CD14-positive monocyte (primary cell): ENCODE measurements around the gene DKK1. TPM values are rescaled to one million over a fixed set of nuclear protein-coding genes. Genes with fewer than 3 reads are reported as not detected.

ENCODE experiments used
- DNase-seq, 3 donors: peaks; one replicate each; pipeline ENCODE4 v3.0.0-alpha.2; 2011 to 2022
- H2AFZ ChIP-seq: 2 replicates; pipeline ENCODE4 v1.6.0; 2012; ENCODE audit warnings: mild to moderate bottlenecking, low read depth, low read length, inconsistent platforms; ENCODE audit not compliant: insufficient read depth, poor library complexity, severe bottlenecking
- H3K27ac ChIP-seq, 2 donors: 1 replicate in 1 of 2; 2 replicates in 1 of 2; pipeline ENCODE4 v1.5.1; 2012 to 2013; ENCODE audit warnings: low read length in 2 of 2, control low read depth in 1 of 2, inconsistent platforms in 1 of 2, low read depth in 1 of 2, mild to moderate bottlenecking in 1 of 2
- H3K27me3 ChIP-seq, 2 donors: one replicate each; pipeline versions ENCODE4 v1.6.0 to v1.6.1; 2011 to 2013; ENCODE audit warnings: low read length in 2 of 2; ENCODE audit not compliant: control insufficient read depth in 2 of 2, insufficient read depth in 2 of 2
- H3K36me3 ChIP-seq, 2 donors: replicated peaks in 1 of 2; 1 replicate in 1 of 2; 2 replicates in 1 of 2; pipeline versions ENCODE4 v1.5.1 to v1.6.1; 2012 to 2013; ENCODE audit warnings: low read length in 2 of 2, control low read depth in 1 of 2, inconsistent platforms in 1 of 2, mild to moderate bottlenecking in 1 of 2; ENCODE audit not compliant: insufficient read depth in 2 of 2, control insufficient read depth in 1 of 2
- H3K4me1 ChIP-seq, 2 donors: 1 replicate in 1 of 2; 2 replicates in 1 of 2; pipeline versions ENCODE4 v1.5.1 to v1.6.1; 2012 to 2013; ENCODE audit warnings: low read length in 2 of 2, control low read depth in 1 of 2, inconsistent platforms in 1 of 2, mild to moderate bottlenecking in 1 of 2, moderate library complexity in 1 of 2; ENCODE audit not compliant: insufficient read depth in 2 of 2, control insufficient read depth in 1 of 2
- H3K4me2 ChIP-seq: replicated peaks from 2 replicates; pipeline ENCODE3; 2012; ENCODE audit warnings: low read length, moderate library complexity, mild to moderate bottlenecking; ENCODE audit not compliant: poor library complexity, severe bottlenecking; ENCODE audit errors: extremely low read depth
- H3K4me3 ChIP-seq, 3 experiments: fragments of 200-600 bp in 1 of 3; sonication (generic) in 1 of 3; replicated peaks in 1 of 3; 1 replicate in 2 of 3; 2 replicates in 1 of 3; pipeline ENCODE4 v1.5.1; 2011 to 2013; ENCODE audit warnings: low read length in 3 of 3, mild to moderate bottlenecking in 3 of 3, control low read depth in 2 of 3, low read depth in 2 of 3, inconsistent platforms in 1 of 3, moderate library complexity in 1 of 3
- H3K79me2 ChIP-seq: 2 replicates; pipeline ENCODE4 v1.6.0; 2012; ENCODE audit warnings: mild to moderate bottlenecking, control low read depth, inconsistent platforms, low read length, moderate library complexity; ENCODE audit not compliant: insufficient read depth
- H3K9ac ChIP-seq: 2 replicates; pipeline ENCODE4 v1.6.0; 2017; ENCODE audit warnings: low read length, mild to moderate bottlenecking; ENCODE audit not compliant: insufficient read depth, poor library complexity, severe bottlenecking
- H3K9me3 ChIP-seq, 2 donors: replicated peaks in 1 of 2; 1 replicate in 1 of 2; 2 replicates in 1 of 2; pipeline versions ENCODE4 v1.5.1 to v1.6.1; 2012 to 2013; ENCODE audit warnings: low read length in 2 of 2, control low read depth in 1 of 2; ENCODE audit not compliant: control insufficient read depth in 1 of 2, insufficient read depth in 1 of 2
- H4K20me1 ChIP-seq: 2 replicates; pipeline ENCODE4 v1.6.0; 2012; ENCODE audit warnings: mild to moderate bottlenecking, low read length, control low read depth, moderate library complexity; ENCODE audit not compliant: insufficient read depth
- H3K27ac Mint-ChIP-seq, 7 donors: one replicate each; pipeline ENCODE4 v1.8.0; 2020; ENCODE audit warnings: mild to moderate bottlenecking in 7 of 7, mixed read lengths in 7 of 7, moderate library complexity in 6 of 7, inconsistent platforms in 2 of 7
- H3K27me3 Mint-ChIP-seq, 3 donors: one replicate each; pipeline ENCODE4 v1.8.0; 2021 to 2022; ENCODE audit warnings: low read depth in 3 of 3, mild to moderate bottlenecking in 3 of 3, mixed read lengths in 3 of 3, moderate library complexity in 3 of 3, inconsistent platforms in 1 of 3
- H3K36me3 Mint-ChIP-seq, 2 donors: one replicate each; pipeline ENCODE4 v1.8.0; 2020; ENCODE audit warnings: mixed read lengths in 2 of 2, inconsistent platforms in 1 of 2, mild to moderate bottlenecking in 1 of 2
- H3K4me1 Mint-ChIP-seq: one replicate; pipeline ENCODE4 v1.8.0; 2020; ENCODE audit warnings: mild to moderate bottlenecking, mixed read lengths
- H3K4me3 Mint-ChIP-seq, 2 donors: one replicate each; pipeline ENCODE4 v1.8.0; 2020; ENCODE audit warnings: mild to moderate bottlenecking in 2 of 2, mixed read lengths in 2 of 2, moderate library complexity in 1 of 2
- H3K9me3 Mint-ChIP-seq, 7 donors: one replicate each; pipeline ENCODE4 v1.8.0; 2020 to 2022; ENCODE audit warnings: mixed read lengths in 7 of 7, mild to moderate bottlenecking in 6 of 7, moderate library complexity in 6 of 7, inconsistent platforms in 2 of 7
- WGBS: methylation state at CpG from one replicate; pipeline ENCODE4 v1.1.5; 2013; ENCODE audit warnings: missing lambda C conversion rate; ENCODE audit not compliant: insufficient coverage; 5-methylcytosine and 5-hydroxymethylcytosine counted together
- intact Hi-C, 2 donors: fragments of 100-400 bp; cut with micrococcal nuclease; formaldehyde crosslinking; loops; one replicate each; pipeline versions ENCODE4 v1.15.0 to v1.15.1; 2023
- polyA plus RNA-seq, 3 donors: library from polyadenylated mRNA; depleted of rRNA in 1 of 3; unstranded in 2 of 3; stranded (reverse) in 1 of 3; fragments of 300-500 nt in 2 of 3; fragments of >200 nt in 1 of 3; fragmentation: Illumina TruSeq in 2 of 3; gene quantifications; 1 replicate in 2 of 3; 2 replicates in 1 of 3; pipeline ENCODE4 v1.2.3, GENCODE V29; 2012 to 2021
- TF ChIP-seq, protein P1 (sequence below): fragments of 200-600 bp; IDR thresholded peaks from one replicate; pipeline ENCODE4 v1.8.0; 2022; ENCODE audit warnings: antibody characterized with exemption, mild to moderate bottlenecking

DKK1 gene
- polyA plus RNA-seq, 3 donors, result not detected

DNA sequence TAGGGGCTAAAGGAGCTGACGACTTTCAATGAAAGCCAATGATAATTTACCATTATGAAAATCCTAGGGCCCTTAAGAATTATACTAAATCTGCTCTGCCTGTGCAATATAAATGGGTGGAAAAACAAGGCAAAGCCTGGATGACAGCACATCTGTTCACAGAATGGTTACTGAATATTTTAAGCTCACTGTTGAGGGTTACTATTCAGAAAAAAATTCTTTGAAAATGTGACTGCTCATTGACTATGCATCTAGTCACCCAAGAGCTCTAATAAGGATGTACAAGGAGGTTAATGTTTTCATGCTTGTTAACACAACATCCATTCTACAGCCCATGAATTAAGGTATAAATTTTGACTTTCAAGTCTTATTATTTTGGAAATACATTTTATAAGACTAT lies 8.9 kb downstream of the DKK1 start:
- Histone ChIP-seq H3K27ac (no peak overlapping the region), H2AFZ (no peak overlapping the region), H3K79me2 (no peaks in the 10 kb centered on the region), H3K4me2 (no peak overlapping the region), H3K4me1 (no peaks in the 10 kb centered on the region), H3K4me3 (no peak overlapping the region), H3K27me3 (no peaks in the 10 kb centered on the region), H4K20me1 (no peaks in the 10 kb centered on the region), H3K9me3 (no peaks in the 10 kb centered on the region), H3K36me3 (no peaks in the 10 kb centered on the region), H3K9ac (no peak overlapping the region)
- DNase-seq, result no peak
- Mint-ChIP-seq H3K4me3 (no peak overlapping the region), H3K27ac (no peak overlapping the region), H3K36me3 (no peaks in the 10 kb centered on the region), H3K9me3 (peaks cover 0 to 3% (median 0%) of the 10 kb centered on the region in 7 donors), H3K4me1 (no peaks in the 10 kb centered on the region), H3K27me3 (peaks cover 0 to 5% (median 3%) of the 10 kb centered on the region in 3 donors)
- intact Hi-C loops, result no loop called here
- TF ChIP-seq, protein P1, sequence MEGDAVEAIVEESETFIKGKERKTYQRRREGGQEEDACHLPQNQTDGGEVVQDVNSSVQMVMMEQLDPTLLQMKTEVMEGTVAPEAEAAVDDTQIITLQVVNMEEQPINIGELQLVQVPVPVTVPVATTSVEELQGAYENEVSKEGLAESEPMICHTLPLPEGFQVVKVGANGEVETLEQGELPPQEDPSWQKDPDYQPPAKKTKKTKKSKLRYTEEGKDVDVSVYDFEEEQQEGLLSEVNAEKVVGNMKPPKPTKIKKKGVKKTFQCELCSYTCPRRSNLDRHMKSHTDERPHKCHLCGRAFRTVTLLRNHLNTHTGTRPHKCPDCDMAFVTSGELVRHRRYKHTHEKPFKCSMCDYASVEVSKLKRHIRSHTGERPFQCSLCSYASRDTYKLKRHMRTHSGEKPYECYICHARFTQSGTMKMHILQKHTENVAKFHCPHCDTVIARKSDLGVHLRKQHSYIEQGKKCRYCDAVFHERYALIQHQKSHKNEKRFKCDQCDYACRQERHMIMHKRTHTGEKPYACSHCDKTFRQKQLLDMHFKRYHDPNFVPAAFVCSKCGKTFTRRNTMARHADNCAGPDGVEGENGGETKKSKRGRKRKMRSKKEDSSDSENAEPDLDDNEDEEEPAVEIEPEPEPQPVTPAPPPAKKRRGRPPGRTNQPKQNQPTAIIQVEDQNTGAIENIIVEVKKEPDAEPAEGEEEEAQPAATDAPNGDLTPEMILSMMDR, result no peak
- WGBS, result no CpG with 5 or more reads among the region's 1 CpG

DNA sequence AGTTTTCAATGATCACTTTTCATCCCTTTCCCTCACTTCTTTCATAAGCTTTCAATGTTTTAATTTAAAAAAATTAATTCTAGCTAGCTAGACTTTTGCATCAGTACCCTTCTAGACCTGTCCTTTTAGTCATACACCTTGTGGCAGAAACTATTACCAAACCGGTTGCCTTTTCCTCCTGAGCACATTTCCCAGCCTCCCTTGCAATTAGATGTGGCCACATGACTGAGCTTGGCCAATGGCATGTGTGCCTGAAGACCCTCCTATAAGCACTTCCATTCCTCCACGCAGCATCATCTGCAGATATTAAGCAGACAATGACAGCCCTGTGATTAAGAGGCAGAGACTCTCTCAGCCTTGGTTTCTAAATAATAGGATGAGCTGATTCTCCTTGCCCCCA lies 12.3 kb downstream of the DKK1 start:
- no peak for DNase-seq
- H3K4me1 Mint-ChIP-seq, result no peaks in the 10 kb centered on the region
- H3K9me3 ChIP-seq, result no peaks in the 10 kb centered on the region

More for the DNA sequence above, 12.3 kb downstream of the DKK1 start:
- peaks cover 0 to 3% (median 0%) of the 10 kb centered on the region in 7 donors for H3K9me3 Mint-ChIP-seq
- intact Hi-C loops, result no loop called here
- Histone ChIP-seq H3K27ac (no peak overlapping the region), H3K27me3 (no peaks in the 10 kb centered on the region), H3K9ac (no peak overlapping the region), H3K4me1 (no peaks in the 10 kb centered on the region), H3K36me3 (no peaks in the 10 kb centered on the region), H3K4me3 (no peak overlapping the region), H2AFZ (no peak overlapping the region), H3K79me2 (no peaks in the 10 kb centered on the region), H4K20me1 (no peaks in the 10 kb centered on the region), H3K4me2 (no peak overlapping the region)
- 33% methylated on average over 1 of the region's 2 CpGs for WGBS
- no peaks in the 10 kb centered on the region for H3K36me3 Mint-ChIP-seq
- H3K27me3 Mint-ChIP-seq, result peaks cover 0 to 5% (median 3%) of the 10 kb centered on the region in 3 donors
- no peak overlapping the region for H3K4me3 Mint-ChIP-seq
- no peak overlapping the region for H3K27ac Mint-ChIP-seq
- TF ChIP-seq, protein P1, result no peak
